Stimulated activated CD8-positive, alpha-beta memory T cell treated with anti-CD3 and anti-CD28 coated beads, Interleukin-4, amount 100 ng/mL, for 4 hours (primary cell): ENCODE results near the gene DCAF5.
"Not testable (repeated sequence)": the region's sequence is repeated elsewhere in the genome, so short reads cannot be mapped to it uniquely, and the experiment has no call there.

ENCODE experiments used
- DNase-seq, 2 donors: peaks; one replicate each; pipeline ENCODE4 v3.0.0-alpha.2; 2020; ENCODE audit warnings: low read depth in 2 of 2, low spot score in 1 of 2

Gene DCAF5

DNA sequence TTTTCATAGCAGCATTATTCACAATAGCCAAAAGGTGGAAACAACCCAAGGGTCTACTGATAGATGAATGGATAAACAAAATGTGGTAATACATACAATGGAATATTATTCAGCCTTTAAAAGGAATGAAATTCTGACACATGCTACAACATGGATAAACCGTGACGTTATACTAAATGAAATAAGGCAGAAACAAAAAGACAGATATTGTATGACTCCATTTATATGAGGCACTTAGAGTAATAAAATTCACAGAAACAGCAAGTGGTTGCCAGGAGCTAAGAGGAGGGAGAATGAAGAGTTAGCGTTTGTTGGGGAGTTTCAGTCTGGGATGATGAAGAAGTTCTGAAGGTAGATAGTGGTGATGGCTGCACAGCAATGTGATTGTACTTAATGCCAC, 76.6 kb downstream of the DCAF5 start:
- no peak for DNase-seq

DNA sequence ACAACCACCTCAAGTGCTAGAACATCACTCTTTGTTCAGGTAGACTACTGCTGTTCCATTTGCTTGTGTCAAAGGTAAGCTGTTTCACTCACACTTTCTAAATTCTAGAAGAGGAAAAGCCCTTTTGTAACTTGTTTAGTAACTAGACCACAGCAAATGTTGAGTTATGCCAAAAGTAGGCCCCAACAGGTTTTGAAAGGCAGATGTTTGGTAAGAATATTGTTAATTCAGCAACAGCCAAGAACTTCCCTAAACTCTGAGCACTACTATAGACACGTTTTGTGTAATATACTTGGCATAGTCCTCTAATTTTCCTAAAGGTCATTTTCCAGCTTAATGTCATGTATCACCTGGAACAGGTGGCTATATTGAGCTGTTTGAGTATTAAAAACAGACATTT, 79.0 kb downstream of the DCAF5 start:
- DNase-seq: no peak

DNA sequence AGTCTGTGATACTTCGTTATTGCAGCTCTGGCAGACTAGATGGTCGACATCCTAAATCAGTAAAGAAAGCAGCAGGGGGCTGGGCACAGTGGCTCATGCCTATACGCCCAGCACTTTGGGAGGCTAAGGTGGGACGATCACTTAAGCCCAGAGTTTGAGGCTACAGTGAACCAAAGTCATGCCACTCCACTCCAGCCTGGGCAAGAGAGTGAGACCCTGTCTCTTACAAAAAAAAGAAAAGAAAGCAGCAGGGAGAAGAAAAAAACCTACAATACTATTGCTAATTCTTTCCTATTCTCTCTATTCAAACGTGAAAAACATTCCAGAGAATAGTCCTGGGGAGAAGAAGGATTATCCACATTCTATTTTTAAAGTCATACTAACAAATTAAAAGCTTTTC, 79.5 kb downstream of the DCAF5 start:
- DNase-seq: no peak

DNA sequence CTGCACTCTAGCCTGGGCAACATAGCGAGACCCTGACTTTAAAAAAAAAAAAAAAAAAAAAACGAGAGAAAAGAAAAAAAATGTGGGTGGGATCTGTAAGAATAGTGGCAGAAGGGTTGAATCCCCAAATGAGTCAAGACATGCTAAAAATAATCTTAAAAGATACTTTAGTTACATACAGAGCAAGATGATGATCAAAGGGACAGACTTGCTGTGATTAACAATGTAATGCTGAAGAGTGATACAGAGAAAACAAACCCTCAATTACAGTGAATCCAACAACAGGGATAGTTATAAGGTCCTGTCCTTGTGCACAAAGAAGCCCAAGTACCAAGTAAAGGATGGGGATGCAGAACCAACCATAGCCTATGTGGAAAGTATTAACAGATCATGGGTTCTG, 80.3 kb downstream of the DCAF5 start:
- no peak for DNase-seq

DNA sequence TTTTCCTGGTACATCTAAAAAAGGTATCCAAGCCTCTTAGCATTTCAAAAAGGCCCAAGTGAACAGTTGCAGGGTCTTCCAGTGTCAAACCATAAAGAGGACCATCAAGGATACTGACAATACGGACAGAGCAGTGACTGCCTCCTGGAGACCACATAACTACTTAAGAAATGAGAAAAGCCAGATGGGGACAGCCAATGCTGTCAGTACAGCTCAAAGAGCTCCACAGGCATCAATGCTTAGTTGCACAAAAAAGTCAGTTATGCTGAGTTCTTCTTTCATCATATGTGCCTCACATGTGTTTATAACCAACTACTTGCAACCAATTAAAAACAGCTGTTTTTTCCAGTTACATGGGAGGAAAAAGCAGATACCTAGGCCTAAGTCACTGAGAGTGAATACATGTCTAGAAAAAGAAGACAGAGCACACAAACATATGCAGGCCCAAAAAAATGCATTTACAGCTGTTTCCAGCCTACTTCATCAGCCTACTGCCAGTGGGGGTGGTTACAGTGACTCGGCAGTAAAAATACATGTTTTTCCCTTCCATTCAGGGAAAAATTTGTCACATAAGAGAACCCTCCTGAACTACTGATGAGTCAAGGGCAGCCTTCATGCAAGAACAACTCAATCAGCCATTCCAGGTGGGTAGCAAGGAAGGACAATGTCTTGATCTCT, 84.0 kb downstream of the DCAF5 start:
- DNase-seq: no peak

DNA sequence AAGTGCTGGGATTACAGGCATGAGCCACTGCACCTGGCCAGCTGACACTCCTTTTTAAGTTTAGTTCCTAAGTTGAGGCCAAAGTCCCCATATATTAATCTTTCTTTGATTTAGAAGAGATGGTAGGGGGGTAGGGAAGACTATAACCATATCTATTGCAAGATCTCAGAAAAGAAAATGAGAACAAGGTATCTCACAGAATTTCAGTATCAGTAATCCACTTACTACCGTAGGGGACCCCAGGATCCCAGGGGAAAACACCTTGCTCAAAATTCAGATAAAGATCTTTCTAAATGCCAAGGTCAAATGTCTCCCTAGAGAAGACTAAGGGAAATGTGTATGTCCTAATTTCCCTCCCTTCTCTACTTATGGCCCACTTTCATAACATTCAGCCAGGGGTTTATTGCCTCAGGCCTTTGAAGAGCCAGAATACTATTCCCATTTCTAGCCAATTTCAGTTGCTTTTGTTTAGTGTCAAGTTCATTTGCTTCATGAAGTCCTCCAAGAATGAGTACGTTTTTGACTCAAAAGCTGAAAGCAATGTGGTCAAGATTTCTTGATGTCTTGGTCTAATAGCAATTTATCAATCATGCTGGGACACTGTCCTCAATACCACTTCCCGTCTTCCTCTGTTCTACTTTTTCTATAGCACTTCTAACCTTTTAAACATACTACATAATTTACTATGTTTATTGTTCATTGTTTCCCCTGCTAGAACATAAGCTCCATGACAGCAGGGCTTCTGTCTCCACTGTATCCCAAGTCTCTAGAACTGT, 86.3 kb downstream of the DCAF5 start:
- no peak for DNase-seq

DNA sequence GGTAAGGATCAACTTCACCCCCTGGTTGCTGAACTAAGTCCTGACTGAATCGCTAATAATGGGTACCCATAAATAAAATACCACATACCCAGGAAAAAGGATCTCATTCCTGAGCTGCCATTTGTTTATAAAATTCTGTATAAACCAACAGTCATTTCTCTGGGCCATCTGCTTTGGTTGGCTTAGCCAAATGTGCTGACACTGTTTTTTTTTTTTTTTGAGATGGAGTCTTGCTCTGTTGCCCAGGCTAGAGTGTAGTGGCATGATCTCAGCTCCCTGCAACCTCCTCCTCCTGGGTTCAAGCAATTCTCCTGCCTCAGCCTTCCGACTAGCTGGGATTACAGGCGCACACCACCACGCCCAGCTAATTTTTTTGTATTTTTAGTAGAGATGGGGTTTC, 87.0 kb downstream of the DCAF5 start:
- DNase-seq: not testable (repeated sequence)

DNA sequence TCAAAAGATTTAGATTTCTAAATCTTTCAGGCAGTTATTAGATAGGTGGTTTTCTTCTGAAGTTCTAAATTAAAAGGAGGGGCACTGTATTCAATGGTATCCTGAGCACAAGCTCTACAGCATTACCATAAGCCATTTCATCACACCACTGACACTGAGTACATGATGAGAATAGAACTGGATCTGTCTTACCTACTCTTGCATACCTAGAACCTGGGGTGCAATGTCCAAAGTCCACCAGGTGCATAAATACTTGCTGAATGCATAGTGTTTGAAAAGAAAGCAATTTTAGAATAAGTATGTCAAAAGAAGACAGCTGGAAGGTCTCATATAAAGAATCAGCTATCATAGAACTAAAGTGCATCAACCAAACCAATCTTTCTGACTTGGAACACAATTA, 88.3 kb downstream of the DCAF5 start:
- no peak for DNase-seq

DNA sequence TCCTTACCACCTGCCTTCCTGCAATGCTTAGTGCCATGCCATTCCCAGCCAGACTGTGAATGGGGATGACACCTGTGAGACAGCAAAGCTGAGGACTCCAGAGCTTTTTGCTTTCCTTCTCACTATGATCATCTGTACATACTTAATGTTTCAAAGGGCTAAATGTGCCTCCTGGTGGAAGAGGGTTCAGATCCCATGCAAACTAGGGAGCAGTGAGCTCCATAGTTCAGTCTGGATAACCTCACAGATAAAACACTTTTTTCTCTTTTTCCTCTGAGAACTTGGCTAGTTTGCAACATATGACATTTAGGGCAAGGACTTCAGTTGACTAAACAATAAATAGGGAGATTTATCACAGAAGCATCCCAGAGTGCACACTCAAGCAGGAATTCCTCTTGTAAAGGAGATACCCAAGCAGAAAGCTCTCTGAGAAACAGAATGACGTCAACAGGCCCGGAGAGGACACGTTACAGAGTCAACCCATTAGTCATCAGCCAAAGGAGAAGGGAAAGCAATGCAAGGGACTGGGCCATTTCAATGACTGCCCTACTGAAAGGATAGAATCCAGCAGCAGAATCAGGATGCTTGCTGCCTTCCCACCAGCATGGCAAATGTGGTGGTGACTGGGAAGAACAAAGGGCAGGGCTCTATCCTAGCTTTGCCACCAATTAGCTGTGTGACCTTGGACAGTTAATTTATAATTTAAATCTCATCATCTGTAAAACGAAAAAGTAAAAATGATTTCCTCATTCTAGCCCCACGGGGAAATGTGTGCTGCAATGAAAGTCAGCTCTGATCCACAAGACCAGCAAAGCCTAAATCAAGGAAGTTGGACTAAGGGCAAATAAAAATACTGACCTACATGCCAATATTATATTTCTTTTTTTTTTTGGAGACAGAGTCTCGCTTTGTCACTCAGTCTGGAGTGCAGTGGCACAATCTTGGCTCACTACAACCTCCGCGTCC, 93.0 kb downstream of the DCAF5 start:
- no peak for DNase-seq

DNA sequence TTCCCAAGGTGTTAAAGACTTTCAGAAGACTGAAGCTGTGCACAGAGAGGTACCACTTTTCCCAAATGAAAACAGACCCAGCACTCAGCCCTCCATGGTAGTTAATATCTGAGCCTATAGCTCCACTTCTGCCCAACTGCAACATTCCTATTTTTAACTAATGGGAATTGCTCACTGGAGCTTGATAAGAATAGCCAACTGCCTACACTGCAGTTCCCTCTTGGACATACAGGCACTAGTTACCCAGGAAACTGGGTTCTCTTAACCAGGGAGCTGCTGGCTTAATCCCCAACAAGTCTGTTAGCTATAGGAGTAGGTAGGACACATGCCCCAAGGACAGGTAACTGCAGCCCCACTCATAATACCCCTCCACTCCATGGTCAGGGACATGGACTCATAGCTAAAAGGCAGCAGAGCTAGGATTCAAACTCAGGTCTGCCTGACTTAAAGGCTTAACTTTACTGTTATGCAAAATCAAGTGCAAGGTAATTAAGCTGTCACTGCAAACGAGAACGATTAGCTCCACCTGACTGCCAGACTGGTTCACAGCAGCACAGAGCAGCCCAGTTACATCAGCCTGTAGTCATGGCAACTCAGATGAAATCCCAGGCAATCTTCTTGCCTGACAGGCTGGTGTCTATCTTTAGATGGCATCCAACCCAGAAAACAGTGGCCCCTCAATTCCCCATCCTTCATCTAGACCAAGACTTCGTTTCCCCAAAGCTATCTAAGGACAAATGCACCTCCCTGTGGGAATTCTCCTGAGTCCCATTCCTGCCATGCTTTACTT, 96.7 kb downstream of the DCAF5 start:
- DNase-seq: no peak

DNA sequence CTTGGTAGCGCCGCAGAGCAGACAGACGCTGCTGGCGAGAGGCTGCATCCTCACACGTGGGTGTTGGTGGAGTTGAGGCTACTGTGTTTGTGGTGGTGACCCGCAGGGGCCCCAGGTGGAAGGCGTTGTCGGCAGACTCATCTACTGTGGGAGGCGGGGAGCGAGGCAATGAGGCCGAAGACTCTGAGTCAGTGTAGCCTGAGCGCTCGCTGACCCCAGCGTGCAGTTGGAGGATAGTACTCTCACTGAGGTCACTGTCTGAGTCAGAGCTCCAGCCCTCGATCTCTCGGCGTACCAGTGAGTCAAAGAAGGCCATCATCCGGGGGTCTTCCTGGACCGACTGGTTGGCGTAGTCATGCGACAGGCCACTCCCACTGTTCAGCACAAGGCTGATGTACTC, 97.8 kb downstream of the DCAF5 start:
- DNase-seq: no peak

DNA sequence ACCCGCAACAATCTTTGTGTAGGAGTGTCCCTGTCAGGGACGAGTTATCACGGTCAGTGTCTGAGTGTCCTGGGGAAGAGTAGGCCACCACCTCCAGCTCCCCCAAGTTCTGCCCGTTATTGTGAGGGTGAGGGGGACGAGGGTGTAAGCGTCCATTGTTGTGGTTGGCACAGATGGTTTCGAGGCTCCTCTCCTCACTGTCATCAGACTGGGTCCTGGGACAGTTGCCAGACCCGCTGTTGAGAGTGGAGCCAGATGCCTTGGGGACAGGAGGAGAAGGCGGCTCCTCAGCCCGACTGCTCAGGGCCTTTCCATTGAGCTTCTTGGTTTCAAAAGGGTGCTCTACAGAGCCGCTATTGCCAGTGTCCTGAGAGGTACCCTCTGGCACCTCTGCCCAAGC, 98.9 kb downstream of the DCAF5 start:
- DNase-seq: no peak

DNA sequence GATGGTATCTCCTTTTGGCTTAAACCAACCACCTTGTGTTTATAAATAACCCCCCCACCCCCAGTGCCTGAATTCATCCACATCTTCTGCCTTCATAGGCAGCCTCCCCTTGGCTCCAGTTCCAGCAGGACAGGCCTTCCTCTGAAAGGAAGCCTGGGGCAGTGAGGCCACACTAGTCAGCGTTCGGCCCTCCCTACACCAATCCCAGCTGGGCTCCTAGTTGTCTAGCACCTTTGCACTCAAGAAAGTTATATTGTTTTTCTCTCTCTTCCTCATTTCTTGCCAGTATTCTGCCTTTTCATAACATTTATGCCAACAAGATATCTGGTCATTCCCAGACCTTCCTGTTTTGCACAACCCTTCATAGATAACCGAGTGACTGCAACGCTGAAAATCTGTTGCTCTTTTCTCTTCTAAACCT, 100.7 kb downstream of the DCAF5 start:
- DNase-seq: no peak

DNA sequence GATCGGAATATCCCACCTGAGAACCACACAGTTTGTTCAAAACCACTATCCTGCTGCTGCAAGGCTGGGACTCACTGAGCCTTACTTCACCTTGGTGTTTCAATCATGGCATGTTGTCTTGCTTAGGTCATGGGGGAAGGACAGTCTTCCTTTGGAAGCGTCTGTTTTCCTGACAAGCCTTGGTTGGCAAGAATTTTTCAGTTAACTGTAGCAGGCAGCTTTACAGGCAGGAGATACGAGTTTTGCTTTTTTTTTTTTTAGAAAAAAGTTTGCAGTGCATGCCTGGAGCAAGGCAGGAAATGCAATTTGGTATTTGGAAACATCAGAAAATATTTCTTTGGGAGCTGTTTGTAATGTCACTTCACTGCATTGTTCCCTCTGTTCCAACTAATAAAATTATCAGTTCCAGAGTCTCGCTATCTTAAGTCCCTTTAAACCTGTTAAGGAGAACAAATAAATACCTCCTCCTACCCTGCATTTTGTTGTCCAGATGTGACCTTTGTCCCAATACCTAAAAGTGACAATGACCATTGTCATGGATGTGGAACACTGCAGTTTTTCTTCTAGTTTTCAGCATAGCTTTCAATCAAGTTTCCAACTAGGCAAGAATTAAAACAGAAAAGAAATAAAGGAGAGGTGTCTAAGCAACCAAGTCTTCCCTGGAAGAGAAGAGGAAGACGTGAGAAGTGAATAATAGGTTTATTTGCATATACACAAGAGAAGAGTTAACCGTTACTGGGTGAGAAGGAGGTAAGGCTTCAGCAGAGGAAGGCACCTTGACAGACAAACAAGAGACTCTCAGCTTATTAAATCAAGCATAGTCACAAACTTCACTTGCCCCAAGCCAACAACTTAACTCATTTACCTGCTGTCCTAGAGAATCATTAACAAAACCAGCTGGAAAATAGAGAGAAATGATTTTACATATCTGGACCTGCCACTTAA, 102.4 kb downstream of the DCAF5 start:
- DNase-seq: no peak

DNA sequence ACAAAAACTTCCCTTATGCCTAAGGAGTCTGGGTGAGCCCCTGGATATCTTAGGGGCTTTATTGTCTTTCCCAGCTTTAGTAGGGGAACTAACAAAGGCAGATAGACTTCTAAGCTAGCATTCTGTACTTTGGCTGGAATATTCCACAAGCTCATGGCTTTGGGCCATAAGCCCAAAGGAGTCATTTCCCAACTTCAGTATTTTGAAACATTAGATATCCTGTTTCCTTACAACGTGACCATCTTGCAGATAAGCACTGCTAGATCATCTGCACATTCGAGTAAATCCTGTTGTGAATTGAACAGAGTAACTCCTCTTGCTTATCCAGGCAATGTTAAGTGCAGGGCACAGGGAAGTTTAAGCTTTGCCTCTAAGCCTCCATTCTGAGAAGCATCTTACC, 103.2 kb downstream of the DCAF5 start:
- DNase-seq: no peak

DNA sequence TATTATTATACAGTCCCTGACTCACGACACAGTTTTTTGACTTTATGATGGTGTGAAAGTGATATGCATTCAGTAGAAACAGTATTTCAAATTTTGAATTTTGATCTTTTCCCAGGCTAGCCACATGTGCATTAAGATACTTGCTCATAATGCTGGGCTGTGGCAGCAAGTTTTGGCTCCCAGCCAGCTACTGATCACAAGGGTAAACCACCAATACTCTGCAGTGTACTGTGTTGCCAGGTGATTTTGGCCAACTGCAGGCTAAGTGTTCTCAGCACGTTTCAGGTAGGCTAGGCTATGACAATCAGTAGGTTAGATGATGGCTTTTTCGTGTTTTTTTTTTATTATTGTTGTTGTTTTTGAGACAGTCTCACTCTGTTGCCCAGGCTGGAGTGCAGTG, 104.5 kb downstream of the DCAF5 start:
- no peak for DNase-seq

DNA sequence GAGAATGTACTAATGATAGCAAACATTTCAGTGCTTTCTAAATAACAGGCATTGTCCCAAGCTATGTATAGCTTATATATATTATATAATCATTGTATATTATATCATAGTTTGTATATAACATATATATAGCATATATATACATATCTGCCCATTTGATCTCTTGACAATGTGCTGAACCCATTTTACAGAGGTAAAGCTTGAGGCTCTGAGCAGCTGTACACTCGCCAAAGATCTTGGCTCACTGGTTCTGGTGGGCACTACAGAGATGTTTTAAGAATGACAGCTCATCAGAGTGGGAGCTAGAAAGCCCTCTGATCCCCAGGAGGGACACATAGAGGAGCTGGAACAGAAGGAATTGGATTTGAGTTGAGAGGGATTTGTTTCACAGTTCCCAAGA, 105.7 kb downstream of the DCAF5 start:
- DNase-seq: no peak

DNA sequence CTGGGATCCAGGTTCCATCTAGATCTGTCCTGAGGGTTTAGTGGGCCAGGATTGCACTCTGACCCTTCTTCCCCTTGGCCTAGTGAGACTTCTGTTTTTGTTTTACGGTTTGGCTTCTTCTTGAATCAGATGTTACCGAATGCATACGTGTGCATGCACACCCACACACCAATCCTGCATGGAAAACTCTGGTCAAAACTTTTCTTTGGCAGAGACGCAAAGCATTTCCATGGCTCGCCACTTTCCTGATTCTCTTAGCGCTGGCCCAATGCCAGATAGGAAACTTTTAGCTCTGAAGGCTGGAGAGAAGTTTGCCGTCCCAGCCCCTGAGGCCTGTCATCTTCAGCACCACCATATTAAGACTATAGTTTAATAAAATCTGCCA, 106.5 kb downstream of the DCAF5 start:
- DNase-seq: no peak

DNA sequence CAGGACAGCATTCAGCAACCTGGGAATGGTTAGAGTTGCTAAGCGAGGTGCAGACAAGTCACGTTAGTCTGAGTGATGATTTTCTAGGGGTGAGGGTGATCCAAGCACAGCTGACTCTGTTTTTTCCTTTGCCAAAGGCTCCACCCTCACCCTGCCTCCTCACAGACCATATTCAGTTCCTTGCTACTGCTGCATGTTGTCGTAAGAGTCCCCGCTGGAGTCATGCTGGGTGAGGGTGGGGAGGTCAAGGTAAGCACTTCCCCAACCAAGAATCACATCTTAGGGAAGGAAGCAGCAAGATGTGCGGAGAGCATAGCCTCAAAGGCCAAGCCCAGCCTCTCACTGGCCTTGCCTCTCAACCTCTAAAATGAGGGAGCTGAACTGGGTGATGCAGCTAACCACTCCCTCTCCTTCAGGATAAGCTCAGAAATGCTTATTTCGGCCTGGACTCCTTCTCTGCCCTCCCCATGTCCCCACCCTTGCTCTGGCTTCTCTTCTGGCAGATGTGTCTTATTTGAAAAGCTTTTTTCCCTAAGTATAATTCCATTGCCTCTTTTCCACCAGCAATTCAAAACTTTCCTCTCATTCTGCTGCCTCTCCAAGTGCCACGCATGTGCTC, 107.0 kb downstream of the DCAF5 start:
- DNase-seq: no peak
